K562 (cell line): ENCODE measurements around the gene BOD1L2. TPM values are rescaled to one million over a fixed set of nuclear protein-coding genes. Genes with fewer than 3 reads are reported as not detected.
A peak's percentile ranks its signal among the peaks of the same experiment; 100 is the strongest.

Experiments used
- CBX1 ChIP-seq: sonication (generic); IDR thresholded peaks from 2 replicates; pipeline ENCODE4 v1.6.1; 2016; ENCODE audit warnings: antibody characterized with exemption, low read depth, mild to moderate bottlenecking
- CBX2 ChIP-seq: fragments of 200-600 bp; sonication (generic); IDR thresholded peaks from one replicate; pipeline ENCODE4 v1.6.1; 2012; ENCODE audit warnings: mild to moderate bottlenecking, low read length, inconsistent platforms; ENCODE audit not compliant: insufficient read depth, poor library complexity, severe bottlenecking
- CBX3 ChIP-seq, 2 experiments: IDR thresholded peaks; 1 replicate in 1 of 2; 2 replicates in 1 of 2; pipeline ENCODE4 v1.6.1; 2012; ENCODE audit warnings: inconsistent platforms in 2 of 2, low read length in 2 of 2, borderline replicate concordance in 1 of 2, control low read depth in 1 of 2
- CHD2 ChIP-seq: IDR thresholded peaks from 2 replicates; pipeline ENCODE4 v1.6.1; 2011; ENCODE audit warnings: low read depth, low read length
- CREB5 ChIP-seq: fragments of 250-450 bp; sonication (Bioruptor Pico); IDR thresholded peaks from 2 replicates; pipeline ENCODE4 v1.5.0; 2020; ENCODE audit warnings: mild to moderate bottlenecking
- DACH1 ChIP-seq: fragments of 450-650 bp; IDR thresholded peaks from 2 replicates; pipeline ENCODE4 v1.6.1; 2018; ENCODE audit not compliant: partially characterized antibody
- GTF2F1 ChIP-seq: IDR thresholded peaks from 2 replicates; pipeline ENCODE4 v1.6.1; 2011; ENCODE audit warnings: low read depth, low read length, improper control_type of control experiment
- HNRNPLL ChIP-seq: fragments of 200-400 bp; formaldehyde crosslinking; IDR thresholded peaks from 2 replicates; pipeline ENCODE4 v1.6.1; 2017; ENCODE audit warnings: low read length, low read depth, mild to moderate bottlenecking; ENCODE audit not compliant: poor library complexity, severe bottlenecking
- MAFF ChIP-seq: IDR thresholded peaks from 2 replicates; pipeline ENCODE4 v1.6.1; 2012; ENCODE audit warnings: low read length, improper control_type of control experiment
- MAFK ChIP-seq: IDR thresholded peaks from 2 replicates; pipeline ENCODE4 v1.6.1; 2011; ENCODE audit warnings: low read length, improper control_type of control experiment
- MBD2 ChIP-seq: sonication (generic); IDR thresholded peaks from 2 replicates; pipeline ENCODE4 v1.6.1; 2016; ENCODE audit warnings: low read depth, borderline replicate concordance
- MIER1 ChIP-seq: fragments of 450-650 bp; IDR thresholded peaks from 2 replicates; pipeline ENCODE4 v1.6.1; 2016; ENCODE audit warnings: antibody characterized with exemption, mild to moderate bottlenecking, low read depth
- NFRKB ChIP-seq: fragments of 450-650 bp; IDR thresholded peaks from 2 replicates; pipeline ENCODE4 v1.6.1; 2016; ENCODE audit warnings: low read depth
- NFXL1 ChIP-seq: fragments of 450-650 bp; formaldehyde crosslinking; IDR thresholded peaks from 2 replicates; pipeline ENCODE4 v1.4.0; 2021; ENCODE audit warnings: mild to moderate bottlenecking
- PCBP1 ChIP-seq: fragments of 200-400 bp; formaldehyde crosslinking; IDR thresholded peaks from 2 replicates; pipeline ENCODE4 v1.6.1; 2018; ENCODE audit warnings: mild to moderate bottlenecking, low read depth, low read length; ENCODE audit not compliant: poor library complexity, severe bottlenecking
- PHF20 ChIP-seq: fragments of 450-650 bp; IDR thresholded peaks from 2 replicates; pipeline ENCODE4 v1.6.1; 2018; ENCODE audit not compliant: partially characterized antibody
- POLR2B ChIP-seq: fragments of 450-650 bp; IDR thresholded peaks from 2 replicates; pipeline ENCODE4 v1.6.1; 2018; ENCODE audit warnings: low read depth; ENCODE audit not compliant: partially characterized antibody
- PTRF ChIP-seq: fragments of 450-650 bp; IDR thresholded peaks from 2 replicates; pipeline ENCODE4 v1.6.1; 2016; ENCODE audit warnings: mild to moderate bottlenecking, missing genetic modification characterization, missing compliant biosample characterization
- RBBP5 ChIP-seq: fragments of 200-600 bp; sonication (generic); IDR thresholded peaks from 2 replicates; pipeline ENCODE4 v1.6.1; 2012; ENCODE audit warnings: borderline replicate concordance, mild to moderate bottlenecking, low read length, control low read depth, inconsistent platforms; ENCODE audit not compliant: insufficient read depth, poor library complexity, severe bottlenecking
- RCOR1 ChIP-seq, 2 experiments: IDR thresholded peaks; 2 replicates each; pipeline ENCODE4 v1.6.1; 2012; ENCODE audit warnings: low read depth in 2 of 2, low read length in 2 of 2, borderline replicate concordance in 1 of 2, improper control_type of control experiment in 1 of 2
- SRSF7 ChIP-seq: fragments of 200-400 bp; formaldehyde crosslinking; optimal IDR thresholded peaks from 2 replicates; pipeline ENCODE3; 2017; ENCODE audit warnings: mild to moderate bottlenecking, low read depth, low read length
- TCFL5 ChIP-seq: fragments of 250-450 bp; sonication (Bioruptor Pico); conservative IDR thresholded peaks from 2 replicates; pipeline ENCODE4 v1.6.1; 2021; ENCODE audit warnings: mild to moderate bottlenecking, moderate library complexity, matching md5 sums
- TSC22D4 ChIP-seq: fragments of 450-650 bp; IDR thresholded peaks from 2 replicates; pipeline ENCODE4 v1.6.1; 2016; ENCODE audit warnings: missing genetic modification characterization, missing biosample characterization, control low read depth
- ZC3H4 ChIP-seq: sonication (generic); formaldehyde crosslinking; IDR thresholded peaks from 2 replicates; pipeline ENCODE4 v1.9.0; 2021; ENCODE audit warnings: missing genetic modification reagents, borderline replicate concordance
- ZKSCAN8 ChIP-seq: fragments of 200-800 bp; sonication (Bioruptor generic); IDR thresholded peaks from 2 replicates; pipeline ENCODE4 v1.6.1; 2016; ENCODE audit warnings: missing genetic modification characterization, missing compliant biosample characterization
- ZNF133 ChIP-seq: fragments of 250-450 bp; sonication (Bioruptor Pico); IDR thresholded peaks from 2 replicates; pipeline ENCODE4 v1.4.0; 2020; ENCODE audit warnings: mild to moderate bottlenecking
- ZNF197 ChIP-seq: fragments of 200-800 bp; sonication (Bioruptor generic); IDR thresholded peaks from 2 replicates; pipeline ENCODE4 v1.6.1; 2016; ENCODE audit warnings: low read depth, missing genetic modification characterization, missing compliant biosample characterization
- ZNF384 ChIP-seq: IDR thresholded peaks from 2 replicates; pipeline ENCODE4 v1.6.1; 2012; ENCODE audit warnings: low read depth, low read length, improper control_type of control experiment
- ZNF707 ChIP-seq: fragments of 250-450 bp; sonication (Bioruptor Pico); conservative IDR thresholded peaks from 2 replicates; pipeline ENCODE4 v1.8.0; 2022; ENCODE audit warnings: inconsistent platforms, mild to moderate bottlenecking, moderate library complexity
- ZNF766 ChIP-seq: fragments of 200-800 bp; sonication (Bioruptor generic); conservative IDR thresholded peaks from 2 replicates; pipeline ENCODE4 v1.6.1; 2016; ENCODE audit warnings: missing genetic modification characterization, missing compliant biosample characterization
- ZNF79 ChIP-seq: fragments of 250-450 bp; sonication (Bioruptor Pico); IDR thresholded peaks from 2 replicates; pipeline ENCODE4 v1.4.0; 2020; ENCODE audit warnings: low read depth, mild to moderate bottlenecking, moderate library complexity
- polyA plus RNA-seq, 8 experiments: library from polyadenylated mRNA; depleted of rRNA in 4 of 8; stranded (reverse) in 5 of 8; unstranded in 3 of 8; fragments of >200 nt; fragmentation: Nextera tagmentation in 2 of 8; fragmentation: Illumina TruSeq in 1 of 8; extraction: Ambion mirVana in 2 of 8; extraction: Trizol in 1 of 8; gene quantifications; 2 replicates each; pipeline versions ENCODE4 v1.2.1 to v1.2.3, GENCODE V29; 2011 to 2014; ENCODE audit warnings: inconsistent platforms in 1 of 8, missing spikeins in 1 of 8
- total RNA-seq, 7 experiments: library from RNA; depleted of rRNA in 6 of 7; stranded (reverse); fragments of >200 nt in 6 of 7; fragmentation: Illumina TruSeq in 2 of 7; extraction: Trizol in 2 of 7; gene quantifications; 2 replicates each; pipeline versions ENCODE4 v1.2.1 to v1.2.3, GENCODE V29; 2011 to 2021; ENCODE audit warnings: low replicate concordance in 1 of 7

BOD1L2 gene
- total and polyA plus RNA-seq, 9 of the 15 experiments (the other 6 are each of a cell fraction or from before 2014, with no cell fraction given), result 0.03 TPM; not detected in 8

DNA sequence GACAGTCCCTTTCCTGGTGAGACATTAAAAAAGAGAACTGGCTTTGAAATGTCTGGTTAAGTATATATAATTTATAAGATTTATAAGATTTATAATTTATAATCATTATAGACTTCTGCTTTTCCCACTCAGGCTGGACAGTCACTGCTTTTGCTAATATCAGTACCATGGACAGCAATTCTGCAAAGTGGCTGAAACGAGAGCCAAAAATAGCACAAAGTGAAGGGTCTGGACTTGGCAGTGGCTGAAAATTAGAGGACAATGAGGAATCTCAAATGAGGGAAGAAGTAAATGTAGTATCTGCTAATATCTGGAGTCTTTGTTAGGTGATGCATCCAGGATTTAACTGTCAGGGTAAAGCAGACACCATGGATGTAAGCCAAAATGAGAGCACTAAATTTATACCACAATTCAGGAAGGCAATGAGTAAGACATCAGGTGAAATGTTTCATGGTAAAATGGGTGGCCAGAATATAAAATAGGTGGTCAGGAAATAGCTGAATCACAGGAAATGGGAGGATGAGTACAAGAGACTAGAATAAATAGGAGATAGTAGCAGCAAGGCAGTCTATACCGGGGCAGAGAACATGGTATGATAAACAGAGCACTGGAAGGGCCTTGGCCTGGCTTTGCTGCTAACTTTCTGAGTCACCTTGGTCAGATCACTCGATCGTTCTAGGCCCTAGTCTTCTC, 39.6 kb upstream of the BOD1L2 start (continued):
- TF ChIP-seq HNRNPLL, result no peak
- TF ChIP-seq ZNF133, result no peak
- no peak for TF ChIP-seq MBD2
- TF ChIP-seq ZNF79 (CRISPR knock-in tag), result no peak
- peak in 1 of 2 experiments; percentile 20; a peak in 1 of 4 replicates for TF ChIP-seq RCOR1 (IDR thresholded peaks at IDR 0.05; ENCODE audit: borderline replicate concordance in 1 of 2, low read depth in 2 of 2, low read length in 2 of 2)
- TF ChIP-seq MAFF, result no peak
- TF ChIP-seq ZNF707 (CRISPR knock-in tag), result no peak
- no peak for TF ChIP-seq PCBP1
- TF ChIP-seq RBBP5, result no peak
- TF ChIP-seq ZKSCAN8 (CRISPR knock-in tag), result no peak
- TF ChIP-seq ZNF197 (CRISPR knock-in tag), result no peak
- no peak for TF ChIP-seq ZNF384
- no peak for TF ChIP-seq TCFL5 (CRISPR knock-in tag)
- peak; percentile 86 for TF ChIP-seq MIER1
- TF ChIP-seq ZC3H4, result no peak
- no peak for TF ChIP-seq NFXL1 (CRISPR knock-in tag)
- no peak for TF ChIP-seq PTRF (tag)
- TF ChIP-seq CBX3 (IDR thresholded peaks at IDR 0.05; ENCODE audit: borderline replicate concordance in 1 of 2, low read length in 2 of 2), result no peak
- TF ChIP-seq MAFK, result no peak
- no peak for TF ChIP-seq CBX1
- no peak for TF ChIP-seq CBX2
- no peak for TF ChIP-seq PHF20
- TF ChIP-seq GTF2F1, result no peak
- no peak for TF ChIP-seq POLR2B
- TF ChIP-seq CHD2, result no peak
- TF ChIP-seq CREB5 (CRISPR knock-in tag), result no peak
- TF ChIP-seq ZNF766, result peak; percentile 55; the same call in 1 of the 2 replicates
- TF ChIP-seq SRSF7, result no peak
- TF ChIP-seq DACH1, result no peak
- TF ChIP-seq TSC22D4, result no peak
- TF ChIP-seq NFRKB, result no peak
